NT2/D1 (cell line): ENCODE data around the gene DUSP6.

ENCODE experiments used
- SUZ12 ChIP-seq: IDR thresholded peaks from 2 replicates; pipeline ENCODE4 v1.6.1; 2011; ENCODE audit not compliant: insufficient read length, insufficient read depth; ENCODE audit errors: extremely low read depth
- ZNF274 ChIP-seq: IDR thresholded peaks from 2 replicates; pipeline ENCODE4 v1.6.1; 2011; ENCODE audit warnings: mild to moderate bottlenecking, low read depth, low read length

DNA sequence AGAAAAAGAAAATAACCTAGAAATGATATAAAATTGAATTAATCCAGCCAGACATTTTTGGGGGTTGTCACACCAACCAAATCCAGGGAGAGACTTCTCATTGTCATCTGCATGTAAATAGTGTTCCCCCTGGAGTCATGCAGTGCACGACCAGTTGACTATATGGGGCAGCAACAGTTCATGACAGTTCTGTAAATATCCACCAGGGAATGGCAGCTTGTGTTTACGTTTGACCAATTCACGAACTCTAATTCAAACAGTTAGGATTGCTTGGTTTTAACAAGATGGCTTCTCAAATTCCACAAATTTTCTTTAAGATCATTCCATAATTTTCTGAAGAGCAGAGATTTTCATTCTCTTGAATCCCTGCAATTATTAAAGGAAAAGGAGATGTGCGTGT, 43.4 kb upstream of the DUSP6 start:
- TF ChIP-seq ZNF274 (no peak), SUZ12 (no peak)
